SK-N-SH (cell line): ENCODE data around the gene TCEANC. TPM values are rescaled to one million over a fixed set of nuclear protein-coding genes. Genes with fewer than 3 reads are reported as not detected.

Experiments used
- CTCF ChIA-PET: fragments of 300-600, 350-600 bp; formaldehyde crosslinking; extraction: SDS; loops from one replicate; lab custom pipeline; 2021; lab: Yijun Ruan, JAX
- POLR2A ChIA-PET: fragments of 350-600 bp; sonication (Branson Sonifier 250); formaldehyde crosslinking; extraction: SDS; loops from one replicate; lab custom pipeline; 2020; ENCODE audit warnings: antibody characterized with exemption, inconsistent platforms; lab: Yijun Ruan, JAX
- DNase-seq: peaks from one replicate; pipeline ENCODE4 v3.0.0; 2012
- H2AFZ ChIP-seq: fragments of 200-600 bp; sonication (generic); 2 replicates; pipeline ENCODE4 v1.8.1; 2016; ENCODE audit warnings: antibody characterized with exemption, mild to moderate bottlenecking, low read depth
- H3F3A ChIP-seq: fragments of 200-600 bp; sonication (generic); replicated peaks from 2 replicates; pipeline ENCODE3; 2016; ENCODE audit warnings: antibody characterized with exemption, mild to moderate bottlenecking; ENCODE audit not compliant: insufficient read depth
- H3K27ac ChIP-seq, 2 experiments: fragments of 200-500 bp in 1 of 2; fragments of 200-600 bp in 1 of 2; sonication (Bioruptor generic) in 1 of 2; sonication (generic), shearing (Covaris generic) in 1 of 2; 2 replicates each; pipeline versions ENCODE4 v1.5.1 to v1.6.1; 2014 to 2016; ENCODE audit warnings: low read depth in 2 of 2, inconsistent platforms in 1 of 2, low read length in 1 of 2, mild to moderate bottlenecking in 1 of 2, mixed read lengths in 1 of 2
- H3K27me3 ChIP-seq: fragments of 200-600 bp; sonication (generic), shearing (Covaris generic); 2 replicates; pipeline ENCODE4 v1.6.1; 2016; ENCODE audit warnings: mixed run types; ENCODE audit not compliant: insufficient read depth
- H3K36me3 ChIP-seq, 2 experiments: fragments of 200-500 bp in 1 of 2; fragments of 200-600 bp in 1 of 2; sonication (Bioruptor generic) in 1 of 2; sonication (generic) in 1 of 2; replicated peaks in 1 of 2; 2 replicates each; pipeline versions ENCODE3 to v1.5.1; 2014 to 2016; ENCODE audit warnings: low read length in 1 of 2, mild to moderate bottlenecking in 1 of 2; ENCODE audit not compliant: insufficient read depth in 2 of 2, control insufficient read depth in 1 of 2
- H3K4me1 ChIP-seq, 2 experiments: fragments of 200-500 bp in 1 of 2; fragments of 200-600 bp in 1 of 2; sonication (Bioruptor generic) in 1 of 2; sonication (generic), shearing (Covaris generic) in 1 of 2; 2 replicates each; pipeline versions ENCODE4 v1.5.1 to v1.6.1; 2014 to 2016; ENCODE audit warnings: low read depth in 1 of 2, low read length in 1 of 2, mixed run types in 1 of 2; ENCODE audit not compliant: insufficient read depth in 2 of 2, control insufficient read depth in 1 of 2
- H3K4me2 ChIP-seq: fragments of 200-600 bp; sonication (generic), shearing (Covaris generic); 2 replicates; pipeline ENCODE4 v1.6.1; 2017; ENCODE audit warnings: mixed run types
- H3K4me3 ChIP-seq, 2 experiments: fragments of 200-500 bp in 1 of 2; fragments of 200-600 bp in 1 of 2; sonication (Bioruptor generic) in 1 of 2; sonication (generic), shearing (Covaris generic) in 1 of 2; 2 replicates each; pipeline versions ENCODE4 v1.5.1 to v1.8.1; 2014 to 2016; ENCODE audit warnings: low read depth in 2 of 2, inconsistent platforms in 1 of 2, low read length in 1 of 2, mild to moderate bottlenecking in 1 of 2, mixed read lengths in 1 of 2, moderate library complexity in 1 of 2
- H3K79me2 ChIP-seq: fragments of 200-600 bp; sonication (generic); 2 replicates; pipeline ENCODE4 v1.8.1; 2017; ENCODE audit warnings: mild to moderate bottlenecking; ENCODE audit not compliant: insufficient read depth
- H3K9ac ChIP-seq: fragments of 200-600 bp; sonication (generic); 2 replicates; pipeline ENCODE4 v1.6.1; 2017; ENCODE audit warnings: mixed run types
- H3K9me2 ChIP-seq: fragments of 200-600 bp; sonication (generic); 2 replicates; pipeline ENCODE4 v1.6.1; 2017; ENCODE audit warnings: mixed run types
- H3K9me3 ChIP-seq: fragments of 200-600 bp; sonication (generic); 2 replicates; pipeline ENCODE4 v1.6.1; 2017; ENCODE audit warnings: mixed run types, mild to moderate bottlenecking, moderate library complexity
- H4K20me1 ChIP-seq: fragments of 200-600 bp; sonication (generic); 2 replicates; pipeline ENCODE4 v1.6.1; 2017; ENCODE audit warnings: mild to moderate bottlenecking, mixed run types; ENCODE audit not compliant: insufficient read depth
- CTCF ChIP-seq: fragments of 200-600 bp; sonication (generic); IDR thresholded peaks from 2 replicates; pipeline ENCODE4 v1.6.1; 2017; ENCODE audit warnings: antibody characterized with exemption, mild to moderate bottlenecking, moderate library complexity
- EZH2phosphoT487 ChIP-seq: fragments of 200-600 bp; sonication (generic); IDR thresholded peaks from 2 replicates; pipeline ENCODE4 v1.6.1; 2017; ENCODE audit warnings: low read depth, mixed run types, mild to moderate bottlenecking, antibody characterized with exemption, moderate library complexity, borderline replicate concordance
- FOXJ3 ChIP-seq: sonication (generic); formaldehyde crosslinking; IDR thresholded peaks from 2 replicates; pipeline ENCODE4 v1.5.1; 2020; ENCODE audit warnings: mild to moderate bottlenecking, missing genetic modification reagents
- GABPA ChIP-seq: IDR thresholded peaks from 2 replicates; pipeline ENCODE4 v1.4.0; 2012; ENCODE audit warnings: low read depth, mild to moderate bottlenecking
- JUND ChIP-seq: IDR thresholded peaks from 2 replicates; pipeline ENCODE4 v1.4.0; 2012
- NFIC ChIP-seq: IDR thresholded peaks from 2 replicates; pipeline ENCODE4 v1.4.0; 2012; ENCODE audit warnings: borderline replicate concordance
- RAD21 ChIP-seq: IDR thresholded peaks from 2 replicates; pipeline ENCODE4 v1.6.1; 2012; ENCODE audit warnings: mild to moderate bottlenecking, low read length
- SIN3A ChIP-seq: IDR thresholded peaks from 2 replicates; pipeline ENCODE4 v1.6.1; 2012; ENCODE audit warnings: low read depth, mild to moderate bottlenecking, low read length, moderate library complexity, borderline replicate concordance
- TCF12 ChIP-seq: IDR thresholded peaks from 2 replicates; pipeline ENCODE4 v1.4.0; 2012
- WGBS: methylation state at CpG from one replicate; pipeline ENCODE4 v1.1.6; 2017; ENCODE audit warnings: low lambda C conversion rate; 5-methylcytosine and 5-hydroxymethylcytosine counted together
- polyA plus RNA-seq, 3 experiments: library from polyadenylated mRNA; depleted of rRNA; stranded (reverse); fragments of >200 nt; gene quantifications; 2 replicates each; pipeline ENCODE4 v1.2.3, GENCODE V29; 2012

The TCEANC gene
- polyA plus RNA-seq, 1 of the 3 experiments (the other 2 are of a cell fraction) = 0.84 TPM

- TF ChIP-seq EZH2phosphoT487 = no peak
- TF ChIP-seq GABPA = no peak
Measured at GRCh38 chrX:13664020-13664419, 11.1 kb downstream of the TCEANC start (continued).

- Histone ChIP-seq H3K9me3 (no peaks in the 10 kb centered on the region), H4K20me1 (no peaks in the 10 kb centered on the region), H3F3A (peaks cover 10% of the 10 kb centered on the region), H3K27ac (peak overlapping the region in 1 of 2 experiments; percentile 16; a peak in 1 of 4 replicates), H3K27me3 (no peaks in the 10 kb centered on the region), H3K9me2 (no peaks in the 10 kb centered on the region), H3K36me3 (peaks cover 0 to 6% of the 10 kb centered on the region in 2 experiments), H2AFZ (no peak overlapping the region), H3K79me2 (no peaks in the 10 kb centered on the region), H3K4me3 (no peak overlapping the region), H3K9ac (no peak overlapping the region), H3K4me1 (no peaks in the 10 kb centered on the region; a peak in 1 of 4 replicates), H3K4me2 (0 out of 2 replicates have a peak overlapping the region, but pooled peaks have one; percentile 18)
- TF ChIP-seq TCF12 (0 out of 2 replicates have a peak, but pooled peaks have one; percentile 3), NFIC (0 out of 2 replicates have a peak, but pooled peaks have one; percentile 22), RAD21 (no peak), CTCF (no peak)
- 79% methylated on average over 3 of the region's 3 CpGs for WGBS
- no peak for DNase-seq
- ChIA-PET POLR2A (no interaction called here), CTCF (no interaction called here)
Measured at GRCh38 chrX:13666836-13667235, 13.9 kb downstream of the TCEANC start.

- H3K27me3 ChIP-seq = peaks cover 4% of the 10 kb centered on the region; the same call in 1 of the 2 replicates
- H4K20me1 ChIP-seq = no peaks in the 10 kb centered on the region
- H3F3A ChIP-seq = peaks cover 10% of the 10 kb centered on the region
- no peak overlapping the region for H3K9ac ChIP-seq
- H3K9me3 ChIP-seq = no peaks in the 10 kb centered on the region
- H3K9me2 ChIP-seq = no peaks in the 10 kb centered on the region
- no peaks in the 10 kb centered on the region; a peak in 1 of 4 replicates for H3K4me1 ChIP-seq
- H3K4me3 ChIP-seq = no peak overlapping the region
- H3K4me2 ChIP-seq = no peak overlapping the region
- H3K27ac ChIP-seq = no peak overlapping the region
- POLR2A ChIA-PET = no interaction called here
- no peak for DNase-seq
- CTCF ChIA-PET = no interaction called here
- no peak for TF ChIP-seq SIN3A
- TF ChIP-seq FOXJ3 (CRISPR knock-in tag) = no peak
- no peak for TF ChIP-seq JUND
- no peak for TF ChIP-seq CTCF
- H2AFZ ChIP-seq = no peak overlapping the region
- H3K36me3 ChIP-seq = peaks cover 0 to 6% of the 10 kb centered on the region in 2 experiments
- no peaks in the 10 kb centered on the region for H3K79me2 ChIP-seq
Measured at GRCh38 chrX:13667919-13668318, 15.0 kb downstream of the TCEANC start.
